Measurements from ENCODE around the gene MRTFA. TPM values are rescaled to one million over a fixed set of nuclear protein-coding genes. Genes with fewer than 3 reads are reported as not detected.
"Not testable (repeated sequence)": the region's sequence is repeated elsewhere in the genome, so short reads cannot be mapped to it uniquely, and the experiment has no call there.

Gene MRTFA
- total RNA-seq, 1 experiment from 2014 or later: 28.0 TPM

GRCh38 chr22:40502919-40503318 is 133.6 kb downstream of the MRTFA start:
- intact Hi-C loops (cut with micrococcal nuclease): no loop called here
- no peaks in the 10 kb centered on the region for H3K9me3 ChIP-seq (ENCODE audit: control insufficient read depth in 1 of 2, insufficient read depth in 1 of 2, low read depth in 1 of 2, low read length in 2 of 2)

DNA sequence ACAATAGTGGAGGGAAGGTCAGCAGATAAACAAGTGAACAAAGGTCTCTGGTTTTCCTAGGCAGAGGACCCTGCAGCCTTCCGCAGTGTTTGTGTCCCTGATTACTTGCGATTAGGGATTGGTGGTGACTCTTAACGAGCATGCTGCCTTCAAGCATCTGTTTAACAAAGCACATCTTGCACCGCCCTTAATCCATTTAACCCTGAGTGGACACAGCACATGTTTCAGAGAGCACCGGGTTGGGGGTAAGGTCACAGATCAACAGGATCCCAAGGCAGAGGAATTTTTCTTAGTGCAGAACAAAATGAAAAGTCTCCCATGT is 136.1 kb downstream of the MRTFA start:
- H3K4me2 ChIP-seq (ENCODE audit: low read length); H3K9me3 ChIP-seq (ENCODE audit: control insufficient read depth in 1 of 2, insufficient read depth in 1 of 2, low read depth in 1 of 2, low read length in 2 of 2); H3K4me3 ChIP-seq (replicated peaks in 1 of 2; ENCODE audit: low read depth in 1 of 2, low read length in 2 of 2); H3K36me3 ChIP-seq (ENCODE audit: control insufficient read depth in 1 of 2, insufficient read depth in 2 of 2, low read length in 2 of 2); H3K79me2 ChIP-seq (ENCODE audit: insufficient read depth, low read length); POLR2A ChIA-PET; H3K9ac ChIP-seq (ENCODE audit: low read length); H2AFZ ChIP-seq (ENCODE audit: low read depth, low read length, poor library complexity, severe bottlenecking); H3K27ac ChIP-seq (ENCODE audit: low read depth, low read length); RAD21 ChIA-PET (ENCODE audit: low non-redundant PET in 1 of 2, low total read pairs in 2 of 2, uncharacterized antibody in 2 of 2, unreplicated experiment in 2 of 2); ATAC-seq; H3K27me3 ChIP-seq (ENCODE audit: insufficient read depth, low read length); intact Hi-C loops (cut with micrococcal nuclease); BruUV-seq (replicated peaks); H4K20me1 ChIP-seq (ENCODE audit: insufficient read depth); CTCF ChIA-PET; H3K9me2 ChIP-seq (ENCODE audit: insufficient read depth); DNase-seq (ENCODE audit: low read depth, low spot score): not testable (repeated sequence)
- H3K4me1 ChIP-seq (ENCODE audit: control insufficient read depth in 1 of 2, insufficient read depth in 2 of 2, low read length in 2 of 2): peaks cover 25 to 30% of the 10 kb centered on the region in 2 experiments

More at GRCh38 chr22:40502919-40503318, 133.6 kb downstream of the MRTFA start:
- CTCF ChIA-PET: no interaction called here
- Histone ChIP-seq H2AFZ (ENCODE audit: low read depth, low read length, poor library complexity, severe bottlenecking) (no peak overlapping the region), H3K36me3 (ENCODE audit: control insufficient read depth in 1 of 2, insufficient read depth in 2 of 2, low read length in 2 of 2) (no peaks in the 10 kb centered on the region), H3K79me2 (ENCODE audit: insufficient read depth, low read length) (no peaks in the 10 kb centered on the region), H4K20me1 (ENCODE audit: insufficient read depth) (no peaks in the 10 kb centered on the region; the same call in 1 of the 2 replicates), H3K9me2 (ENCODE audit: insufficient read depth) (no peaks in the 10 kb centered on the region), H3K9ac (ENCODE audit: low read length) (no peak overlapping the region), H3K4me3 (replicated peaks in 1 of 2; ENCODE audit: low read depth in 1 of 2, low read length in 2 of 2) (no peak overlapping the region), H3K4me1 (ENCODE audit: control insufficient read depth in 1 of 2, insufficient read depth in 2 of 2, low read length in 2 of 2) (peaks cover 20 to 22% of the 10 kb centered on the region in 2 experiments), H3K4me2 (ENCODE audit: low read length) (no peak overlapping the region), H3K27me3 (ENCODE audit: insufficient read depth, low read length) (no peaks in the 10 kb centered on the region), H3K27ac (ENCODE audit: low read depth, low read length) (no peak overlapping the region)
- TF ChIP-seq ELF1 (IDR thresholded peaks at IDR 0.05; ENCODE audit: borderline replicate concordance, low read depth): no peak
- no peak for TF ChIP-seq CTCF (IDR thresholded peaks at IDR 0.05 in 2 of 3, conservative IDR thresholded peaks at IDR 0.05 in 1 of 3; ENCODE audit: borderline replicate concordance in 1 of 3, insufficient read depth in 1 of 3, low read depth in 2 of 3, low read length in 2 of 3)
- TF ChIP-seq EGR1 (IDR thresholded peaks at IDR 0.05; ENCODE audit: low read depth): no peak
- TF ChIP-seq EZH2phosphoT487 (IDR thresholded peaks at IDR 0.05; ENCODE audit: borderline replicate concordance): no peak
- TF ChIP-seq SP1 (IDR thresholded peaks at IDR 0.05; ENCODE audit: low read depth): no peak
- no peak for TF ChIP-seq CEBPB (IDR thresholded peaks at IDR 0.05; ENCODE audit: low read depth)
- no peak for TF ChIP-seq ZBTB33 (IDR thresholded peaks at IDR 0.05; ENCODE audit: extremely low read depth, insufficient replicate concordance, low read length)
- no peak for TF ChIP-seq FOSL1 (IDR thresholded peaks at IDR 0.05; ENCODE audit: low read depth)
- no peak for TF ChIP-seq MAX (IDR thresholded peaks at IDR 0.05)
- no peak for TF ChIP-seq RAD21 (IDR thresholded peaks at IDR 0.05; ENCODE audit: low read depth)
- TF ChIP-seq JUND (IDR thresholded peaks at IDR 0.05): no peak
- TF ChIP-seq, protein P1, sequence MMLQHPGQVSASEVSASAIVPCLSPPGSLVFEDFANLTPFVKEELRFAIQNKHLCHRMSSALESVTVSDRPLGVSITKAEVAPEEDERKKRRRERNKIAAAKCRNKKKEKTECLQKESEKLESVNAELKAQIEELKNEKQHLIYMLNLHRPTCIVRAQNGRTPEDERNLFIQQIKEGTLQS (IDR thresholded peaks at IDR 0.05): no peak
- no peak for TF ChIP-seq TCF7L2 (IDR thresholded peaks at IDR 0.05; ENCODE audit: borderline replicate concordance, extremely low read depth, insufficient read depth, insufficient read length)
- RAD21 ChIA-PET (ENCODE audit: low non-redundant PET in 1 of 2, low total read pairs in 2 of 2, uncharacterized antibody in 2 of 2, unreplicated experiment in 2 of 2): no interaction called here
- POLR2A ChIA-PET: interaction anchor here (1.5 kb wide), 1 partner anchor 26 kb away, joined by 6 read pairs; no protein-coding TSS in a partner anchor
- no TSS peak for BruUV-seq (replicated peaks)
- ATAC-seq: no peak
- no peak for DNase-seq (ENCODE audit: low read depth, low spot score)
